ENCODE data around the gene SH2D2A. TPM values are rescaled to one million over a fixed set of nuclear protein-coding genes. Genes with fewer than 3 reads are reported as not detected.

The SH2D2A gene
- total RNA-seq, 2 donors from 2014 or later: 0.81 to 1.1 TPM

DNA sequence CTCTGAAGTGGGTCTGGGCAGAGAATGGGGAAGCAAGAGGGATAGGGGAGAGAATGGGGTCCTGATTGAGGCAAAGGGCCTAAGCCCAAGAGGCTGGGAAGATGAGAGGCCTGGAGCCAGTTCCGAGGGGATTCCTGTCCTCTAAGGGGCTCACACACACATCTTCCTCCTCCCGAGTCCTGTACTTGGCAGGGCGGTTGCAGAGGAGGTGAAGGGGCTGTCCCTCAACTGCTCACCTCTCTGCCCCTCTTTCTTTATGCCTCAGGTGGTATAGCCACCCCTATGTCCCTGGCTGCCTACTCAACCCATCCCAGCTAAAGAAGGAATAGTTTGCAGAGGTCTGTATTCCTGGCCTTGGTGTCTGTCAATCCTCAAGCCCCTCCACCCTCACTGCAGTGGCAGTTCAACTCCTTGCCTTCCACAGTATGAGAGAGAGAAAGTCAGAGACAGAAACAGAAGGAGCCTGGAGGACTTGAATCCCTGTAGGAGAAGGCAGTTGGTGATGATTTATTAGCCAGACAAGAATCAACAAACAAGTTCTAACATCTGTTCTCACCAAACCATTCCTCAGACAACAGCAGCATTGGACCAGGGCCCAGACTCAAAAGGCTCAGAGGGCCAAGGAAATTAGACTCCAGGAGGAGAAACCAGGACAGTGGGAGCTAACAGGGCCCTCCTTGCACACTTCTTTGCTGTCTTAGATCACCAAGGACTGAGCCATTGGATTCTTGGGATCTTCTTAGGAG is 10.7 kb downstream of the SH2D2A start:
- H3K27ac ChIP-seq: no peak overlapping the region
- ATAC-seq (ENCODE audit: insufficient number of reproducible peaks, low FRiP score, low read depth) (no peak), DNase-seq (ENCODE audit: low spot score) (no peak)

DNA sequence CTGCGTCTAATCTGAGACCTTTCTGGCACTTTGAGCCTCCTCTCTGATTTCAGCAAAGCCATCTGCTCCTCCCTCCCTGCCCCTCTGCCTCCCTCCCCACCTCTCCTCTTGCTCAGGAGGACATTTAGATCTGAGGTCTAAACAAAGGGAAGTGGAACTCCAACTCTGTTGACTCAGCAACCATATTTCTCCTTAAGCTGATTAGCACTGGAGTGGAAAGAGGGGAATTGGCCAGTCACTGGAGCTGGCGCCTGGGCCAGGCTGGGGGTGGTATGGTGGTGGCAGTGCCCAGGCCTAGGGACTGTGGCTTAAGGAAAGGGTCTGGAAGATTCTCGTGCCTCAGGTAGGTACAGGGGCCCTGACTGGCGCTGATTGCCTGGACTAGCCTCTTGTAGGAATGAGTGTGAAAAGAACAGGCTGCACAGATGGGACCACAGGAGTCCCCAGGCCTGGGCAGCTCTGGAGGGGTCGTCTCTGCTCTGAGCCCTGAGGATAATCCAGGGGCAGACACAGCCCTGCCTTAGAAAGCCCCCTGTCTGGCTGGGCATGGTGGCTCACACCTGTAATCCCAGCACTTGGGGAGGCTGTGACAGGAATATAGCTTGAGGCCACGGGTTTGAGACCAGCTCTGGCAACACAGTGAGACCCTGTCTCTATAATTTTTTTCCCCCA is 11.9 kb downstream of the SH2D2A start:
- H3K27ac ChIP-seq: no peak overlapping the region

More for the DNA sequence above, 10.7 kb downstream of the SH2D2A start:
- no peaks in the 10 kb centered on the region for H3K36me3 ChIP-seq
- no peak for TF ChIP-seq CTCF (IDR thresholded peaks at IDR 0.05)
- H3K4me3 ChIP-seq: no peak overlapping the region
- no peaks in the 10 kb centered on the region for H3K27me3 ChIP-seq (replicated peaks; ENCODE audit: insufficient read depth)
- H3K4me1 ChIP-seq (ENCODE audit: control insufficient read depth in 1 of 2, low read depth in 2 of 2): no peaks in the 10 kb centered on the region
- no peaks in the 10 kb centered on the region for H3K9me3 ChIP-seq

GRCh38 chr1:156804026-156804425 is 12.6 kb downstream of the SH2D2A start:
- ATAC-seq (ENCODE audit: insufficient number of reproducible peaks, low FRiP score, low read depth) (no peak), DNase-seq (ENCODE audit: low spot score) (no peak)
- H3K36me3 ChIP-seq: peaks cover 8% of the 10 kb centered on the region
- no peak overlapping the region for H3K27ac ChIP-seq
- no peaks in the 10 kb centered on the region for H3K27me3 ChIP-seq (replicated peaks; ENCODE audit: insufficient read depth)
- H3K4me1 ChIP-seq (ENCODE audit: control insufficient read depth in 1 of 2, low read depth in 2 of 2): no peaks in the 10 kb centered on the region
- H3K9me3 ChIP-seq: no peaks in the 10 kb centered on the region
- H3K4me3 ChIP-seq: no peak overlapping the region
- no peak for TF ChIP-seq CTCF (IDR thresholded peaks at IDR 0.05)

More for the DNA sequence above, 11.9 kb downstream of the SH2D2A start:
- Histone ChIP-seq H3K9me3 (no peaks in the 10 kb centered on the region), H3K27me3 (replicated peaks; ENCODE audit: insufficient read depth) (no peaks in the 10 kb centered on the region), H3K4me3 (no peak overlapping the region), H3K4me1 (ENCODE audit: control insufficient read depth in 1 of 2, low read depth in 2 of 2) (no peaks in the 10 kb centered on the region), H3K36me3 (peaks cover 3% of the 10 kb centered on the region)
- TF ChIP-seq CTCF (IDR thresholded peaks at IDR 0.05): no peak
- no peak for ATAC-seq (ENCODE audit: insufficient number of reproducible peaks, low FRiP score, low read depth)
- DNase-seq (ENCODE audit: low spot score): no peak

DNA sequence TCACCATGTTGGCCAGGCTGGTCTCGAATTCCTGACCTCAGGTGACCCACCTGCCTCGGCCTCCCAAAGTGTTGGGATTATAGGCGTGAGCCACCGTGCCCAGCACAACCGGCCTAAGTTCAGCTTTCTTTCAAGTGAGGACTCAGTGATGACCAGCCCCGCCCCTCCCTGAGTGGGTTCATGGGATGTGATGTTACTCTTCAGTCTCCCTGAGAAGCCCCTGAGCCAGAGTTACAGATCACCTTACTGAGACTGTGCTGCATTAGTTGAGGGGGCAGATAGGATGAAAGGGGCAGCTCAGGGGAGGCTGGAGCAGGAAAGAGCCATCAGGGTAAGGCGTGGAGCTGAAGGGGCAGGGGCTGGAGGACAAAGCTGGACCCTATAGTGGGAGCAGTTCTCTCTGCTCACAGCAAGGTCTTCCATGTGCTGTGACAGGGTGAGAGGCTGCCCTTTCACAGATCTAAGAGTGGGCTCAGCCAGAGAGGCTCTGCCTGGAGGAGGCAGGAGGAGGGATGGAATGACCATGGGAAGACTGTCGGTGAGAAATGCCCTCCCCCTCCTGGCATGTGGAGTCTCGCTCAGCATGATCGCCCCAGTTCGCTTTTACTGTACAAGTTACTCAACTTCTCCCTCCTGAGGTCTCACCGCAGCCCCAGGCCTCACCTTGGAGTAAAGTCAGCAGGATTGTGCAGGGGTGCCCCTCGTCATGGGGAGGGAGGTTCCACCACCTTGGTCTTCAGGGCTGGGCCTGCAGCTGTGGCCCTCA is 13.4 kb downstream of the SH2D2A start:
- no peak for DNase-seq (ENCODE audit: low spot score)
- no peak for TF ChIP-seq CTCF (IDR thresholded peaks at IDR 0.05)
- no peak overlapping the region for H3K27ac ChIP-seq

GRCh38 chr1:156802421-156802935 is 14.2 kb downstream of the SH2D2A start:
- H3K27ac ChIP-seq: no peak overlapping the region
- no peak for TF ChIP-seq CTCF (IDR thresholded peaks at IDR 0.05)
- H3K9me3 ChIP-seq: no peaks in the 10 kb centered on the region
- no peaks in the 10 kb centered on the region for H3K27me3 ChIP-seq (replicated peaks; ENCODE audit: insufficient read depth)
- no peaks in the 10 kb centered on the region for H3K4me1 ChIP-seq (ENCODE audit: control insufficient read depth in 1 of 2, low read depth in 2 of 2)
- no peak overlapping the region for H3K4me3 ChIP-seq
- no peak for ATAC-seq (ENCODE audit: insufficient number of reproducible peaks, low FRiP score, low read depth)
- no peak for DNase-seq (ENCODE audit: low spot score)
- H3K36me3 ChIP-seq: peaks cover 18% of the 10 kb centered on the region

More for the DNA sequence above, 13.4 kb downstream of the SH2D2A start:
- no peak for ATAC-seq (ENCODE audit: insufficient number of reproducible peaks, low FRiP score, low read depth)
- H3K9me3 ChIP-seq: no peaks in the 10 kb centered on the region
- no peak overlapping the region for H3K4me3 ChIP-seq
- H3K4me1 ChIP-seq (ENCODE audit: control insufficient read depth in 1 of 2, low read depth in 2 of 2): no peaks in the 10 kb centered on the region
- no peaks in the 10 kb centered on the region for H3K27me3 ChIP-seq (replicated peaks; ENCODE audit: insufficient read depth)
- peaks cover 10% of the 10 kb centered on the region for H3K36me3 ChIP-seq

Data from thoracic aorta (tissue), 2 donors.